NCI-H1092 (cell line): ENCODE data around the gene ARRB1.
"Not testable (repeated sequence)": the region's sequence is repeated elsewhere in the genome, so short reads cannot be mapped to it uniquely, and the experiment has no call there.

ENCODE experiments used
- DNase-seq: peaks from one replicate; lab custom pipeline; 2025; lab: John Stamatoyannopoulos, UW

ARRB1 gene

DNA sequence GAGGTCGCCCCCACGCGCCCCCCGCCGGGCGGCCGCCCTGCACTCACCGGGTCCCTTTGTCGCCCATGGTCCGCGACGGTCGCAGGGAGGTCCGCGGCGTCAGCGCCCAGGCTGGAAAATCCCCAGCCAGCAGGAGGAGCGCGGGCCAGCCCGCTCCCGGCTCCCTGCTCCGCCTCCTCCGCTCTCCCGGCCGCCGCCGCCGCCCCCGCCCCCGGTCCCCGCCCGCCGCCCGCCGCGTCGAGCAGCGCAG lies at the start of gene ARRB1:
Gene ARRB1, minus strand, starts transcription at position 121 of the 250 bp plus-strand sequence. Its CDS starts 54 bp downstream, at position 67.
- no peak for DNase-seq

DNA sequence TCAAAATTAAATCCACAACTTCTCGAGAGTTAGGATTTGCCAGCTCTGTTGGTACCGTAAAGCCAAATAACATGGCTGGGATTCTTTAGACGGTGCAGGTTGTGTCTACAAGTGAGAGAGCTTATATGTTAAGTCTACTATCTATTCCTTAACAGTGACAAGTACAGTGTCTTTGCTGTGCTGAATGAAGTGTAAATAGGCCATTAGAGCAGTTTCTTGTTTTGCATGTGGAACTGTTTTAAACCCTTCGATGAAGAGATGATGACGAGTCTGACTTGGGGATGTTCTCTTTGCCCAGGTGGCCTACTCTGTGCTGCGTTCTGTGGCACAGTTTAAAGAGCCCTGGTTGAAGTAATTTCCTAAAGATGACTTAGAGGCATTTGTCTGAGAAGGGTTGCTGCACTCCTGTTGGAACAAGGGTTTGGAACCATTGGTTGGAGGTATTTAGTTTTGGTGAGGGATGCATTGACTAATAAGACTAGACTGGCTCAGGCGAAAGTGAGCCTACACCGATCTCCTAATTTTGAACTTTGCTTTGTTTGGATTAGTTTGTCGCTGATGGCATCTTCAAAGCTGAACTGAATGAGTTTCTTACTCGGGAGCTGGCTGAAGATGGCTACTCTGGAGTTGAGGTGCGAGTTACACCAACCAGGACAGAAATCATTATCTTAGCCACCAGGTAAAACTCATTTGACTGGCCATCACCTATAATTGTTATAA lies 48.8 kb upstream of the ARRB1 start:
- no peak for DNase-seq

DNA sequence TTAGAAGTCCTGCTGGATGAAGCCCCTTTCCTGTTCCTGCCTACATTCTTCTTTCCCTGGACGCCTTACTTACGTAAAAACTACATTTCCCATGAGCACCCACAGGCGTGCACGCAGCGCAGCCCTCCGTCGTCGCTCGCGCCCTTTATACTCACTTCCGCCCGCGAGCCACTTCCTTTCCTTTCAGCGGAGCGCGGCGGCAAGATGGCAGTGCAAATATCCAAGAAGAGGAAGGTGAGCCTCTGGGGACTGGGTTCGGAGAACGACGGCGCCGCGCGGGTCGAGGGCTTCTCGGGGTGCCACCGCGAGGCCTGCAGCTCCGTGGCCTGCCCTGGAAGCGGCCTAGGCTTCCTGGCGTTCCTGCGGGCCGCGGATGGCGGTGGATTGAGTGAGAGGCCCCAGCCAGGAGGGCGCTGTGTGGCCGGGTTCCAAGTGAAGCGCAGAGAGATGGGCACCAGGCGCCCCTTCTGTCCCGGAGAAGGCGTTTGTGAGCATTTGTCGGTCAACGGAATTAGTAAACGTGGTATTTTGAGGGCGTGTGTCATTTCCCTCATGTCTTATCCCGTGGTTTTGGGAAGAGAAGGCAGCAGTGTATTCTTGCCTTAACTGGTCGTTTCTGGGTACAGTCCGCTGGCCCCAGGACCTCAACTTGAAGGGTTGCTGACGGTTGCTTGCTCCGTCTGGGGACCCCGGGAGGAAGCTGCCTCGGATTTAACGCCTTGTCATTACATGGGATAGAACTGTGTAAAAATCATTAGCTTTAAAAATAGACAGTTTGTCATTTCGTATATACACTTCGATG lies 48.1 kb upstream of the ARRB1 start, which contains the start of gene RPS3:
Gene RPS3, plus strand, starts transcription at position 175 of the 802 bp plus-strand sequence. Its CDS starts 30 bp downstream, at position 205.
- peak; percentile 95 for DNase-seq

DNA sequence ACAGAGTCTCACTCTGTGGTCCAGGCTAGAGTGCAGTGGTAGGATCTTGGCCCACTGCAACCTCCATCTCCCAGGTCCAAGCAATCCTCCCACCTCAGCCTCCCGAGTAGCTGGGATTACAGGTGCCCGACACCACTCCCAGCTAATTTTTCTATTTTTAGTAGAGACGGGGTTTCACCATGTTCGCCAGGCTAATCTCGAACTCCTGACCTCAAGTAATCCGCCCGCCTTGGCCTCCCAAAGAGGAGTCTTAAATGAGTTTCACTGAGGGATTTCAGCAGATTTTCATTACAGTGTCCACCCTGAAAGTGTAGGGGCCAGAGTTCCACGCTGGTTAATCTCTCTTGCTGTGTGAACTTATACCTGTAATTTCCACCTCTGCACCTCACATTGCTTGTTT lies 47.4 kb upstream of the ARRB1 start:
- no peak for DNase-seq

GRCh38 chr11:75394085-75394840 lies 42.8 kb upstream of the ARRB1 start:
- DNase-seq, result no peak

DNA sequence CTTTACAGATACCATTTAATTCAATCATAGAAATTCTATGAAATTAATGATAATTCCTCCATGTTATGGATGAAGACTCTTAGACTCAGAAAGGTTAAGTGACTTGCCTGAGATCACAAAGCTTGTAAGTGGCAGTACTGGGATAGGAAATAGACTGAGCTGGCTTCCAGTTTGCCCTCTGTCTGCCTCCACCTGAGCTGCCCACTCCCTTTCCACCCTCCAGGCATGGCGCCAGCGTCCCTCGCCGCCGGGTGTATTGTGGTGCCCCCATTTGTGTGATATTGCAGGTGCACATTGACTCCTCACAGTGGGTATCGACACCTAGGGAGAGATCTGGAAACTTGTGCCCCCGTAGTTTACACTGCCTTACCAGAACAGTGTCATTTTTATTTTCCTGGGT lies 38.5 kb upstream of the ARRB1 start:
- DNase-seq, result no peak

GRCh38 chr11:75389276-75389605 lies 37.8 kb upstream of the ARRB1 start:
- no peak for DNase-seq

DNA sequence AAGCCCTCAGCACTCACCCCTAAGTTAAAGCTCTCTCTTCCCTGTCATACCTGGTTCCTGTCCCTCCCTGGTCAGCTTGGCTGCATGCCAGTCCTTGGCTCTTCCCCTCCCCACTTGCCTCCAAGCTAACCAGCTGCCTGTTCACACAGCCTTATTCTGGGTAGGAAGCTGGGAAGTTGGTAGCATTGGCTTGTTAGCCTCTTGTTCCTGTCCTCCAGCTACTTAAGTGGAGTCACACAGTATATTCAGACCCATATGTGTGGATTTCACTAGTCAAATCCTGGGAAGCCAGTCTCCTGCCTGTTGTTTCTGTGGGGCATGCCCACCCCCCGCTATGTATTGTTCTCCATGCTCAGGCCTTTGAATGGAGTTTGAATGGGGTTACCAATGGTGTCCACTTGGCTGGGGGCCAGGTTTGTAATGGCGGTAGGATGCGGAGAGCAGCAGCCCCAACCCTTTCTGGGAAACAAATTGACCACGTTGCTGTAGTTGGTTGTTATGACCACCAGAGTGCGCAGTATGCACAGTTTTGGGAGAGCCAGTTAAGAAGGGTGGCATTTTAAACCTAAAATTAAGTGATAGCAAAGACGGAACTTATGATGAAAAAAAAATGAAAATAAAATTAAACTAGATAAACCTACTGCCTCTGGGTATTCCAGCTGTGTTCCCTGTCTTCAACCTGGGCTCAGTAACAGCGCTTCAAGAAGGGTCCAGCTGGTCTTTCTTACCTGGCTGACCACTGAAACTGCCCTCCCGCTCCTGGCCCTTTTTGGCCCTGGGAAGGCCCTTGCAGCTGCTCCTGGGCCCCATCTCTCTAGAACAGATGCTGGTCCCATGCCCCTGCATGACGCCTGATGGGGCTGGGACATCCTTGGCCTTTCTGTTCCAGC lies 37.2 kb upstream of the ARRB1 start:
- peak; percentile 78 for DNase-seq

DNA sequence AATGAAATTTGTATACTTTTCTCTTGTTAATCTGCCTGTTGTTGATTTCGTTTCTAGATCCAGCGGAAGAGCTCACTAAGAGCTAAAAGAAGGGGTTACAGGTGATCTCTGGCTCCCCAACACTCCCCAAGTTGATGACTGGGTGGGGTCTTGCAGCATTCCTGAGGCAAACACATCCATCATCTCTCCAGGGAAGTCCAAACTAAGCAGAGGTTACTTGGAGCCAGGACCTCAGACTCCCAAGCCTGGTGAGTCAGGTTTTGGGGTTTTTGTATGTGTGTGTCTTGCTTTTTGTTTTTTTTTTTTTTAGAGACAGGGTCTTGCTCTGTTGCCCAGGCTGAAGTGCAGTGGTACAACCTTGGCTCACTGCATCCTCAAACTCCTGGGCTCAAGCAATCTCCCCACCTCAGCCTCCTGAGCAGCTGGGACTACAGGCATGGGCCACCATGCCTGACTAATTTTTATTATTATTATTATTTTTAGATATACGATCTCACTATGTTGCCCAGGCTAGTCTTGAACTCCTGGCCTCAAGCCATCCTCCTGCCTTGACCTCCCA lies 36.4 kb upstream of the ARRB1 start:
- no peak for DNase-seq

- no peak for DNase-seq
Measured at GRCh38 chr11:75386942-75387630, 35.6 kb upstream of the ARRB1 start.

DNA sequence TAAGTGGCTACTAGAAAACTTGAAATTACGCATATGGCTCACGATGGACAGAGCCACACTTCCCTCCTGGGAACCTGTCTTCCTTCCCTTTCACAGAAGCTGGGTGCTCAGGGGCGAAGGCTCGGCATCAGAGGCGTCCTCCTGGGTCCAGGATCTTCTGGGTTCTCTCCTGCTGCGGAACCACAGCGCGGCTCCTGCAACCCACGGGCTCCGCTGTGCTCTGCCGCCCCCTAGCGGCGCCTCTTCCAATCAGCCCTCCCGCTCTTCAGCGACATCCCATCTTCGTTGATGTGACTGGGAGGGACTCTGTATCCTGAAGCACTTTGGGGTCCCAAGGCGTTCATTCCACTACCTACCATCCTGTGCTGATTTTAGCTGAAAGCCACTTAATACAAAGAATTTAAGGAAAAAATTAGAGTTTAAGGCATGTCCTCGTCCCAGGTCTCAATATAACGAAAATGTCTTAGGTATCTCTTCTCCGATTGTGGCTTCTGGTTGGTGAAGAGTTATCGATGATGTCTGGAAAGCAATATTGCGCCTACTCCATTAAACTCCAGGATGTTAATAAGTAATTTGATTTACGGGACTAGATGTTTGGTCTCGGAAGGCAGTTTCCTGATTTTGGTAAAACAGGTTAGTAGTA lies 33.1 kb upstream of the ARRB1 start:
- DNase-seq, result peak; percentile 71

GRCh38 chr11:75383246-75383645 lies 31.8 kb upstream of the ARRB1 start:
- no peak for DNase-seq

- DNase-seq, result no peak
Measured at GRCh38 chr11:75380716-75381420, 29.4 kb upstream of the ARRB1 start.

DNA sequence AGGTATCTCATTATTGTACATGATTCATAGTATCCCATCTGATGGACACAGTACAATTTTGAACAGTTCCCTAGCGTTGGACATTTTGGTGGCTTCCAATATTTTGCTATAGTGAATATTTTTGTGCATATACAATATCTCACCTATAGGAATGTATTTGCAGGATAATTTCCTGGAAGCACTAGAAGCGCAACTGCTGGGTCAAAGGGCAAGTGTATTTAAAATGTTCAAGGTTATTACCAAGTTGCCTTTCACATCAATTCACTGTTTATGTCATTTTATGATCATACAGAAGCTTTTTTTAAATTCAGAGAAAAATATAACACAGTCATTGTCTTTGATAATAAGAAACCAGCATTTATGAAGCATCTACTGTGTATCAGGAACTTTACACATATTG lies 28.8 kb upstream of the ARRB1 start:
- DNase-seq, result no peak

- not testable (repeated sequence) for DNase-seq
Measured at GRCh38 chr11:75378776-75379175, 27.3 kb upstream of the ARRB1 start.

GRCh38 chr11:75376175-75376574 lies 24.7 kb upstream of the ARRB1 start:
- no peak for DNase-seq

DNA sequence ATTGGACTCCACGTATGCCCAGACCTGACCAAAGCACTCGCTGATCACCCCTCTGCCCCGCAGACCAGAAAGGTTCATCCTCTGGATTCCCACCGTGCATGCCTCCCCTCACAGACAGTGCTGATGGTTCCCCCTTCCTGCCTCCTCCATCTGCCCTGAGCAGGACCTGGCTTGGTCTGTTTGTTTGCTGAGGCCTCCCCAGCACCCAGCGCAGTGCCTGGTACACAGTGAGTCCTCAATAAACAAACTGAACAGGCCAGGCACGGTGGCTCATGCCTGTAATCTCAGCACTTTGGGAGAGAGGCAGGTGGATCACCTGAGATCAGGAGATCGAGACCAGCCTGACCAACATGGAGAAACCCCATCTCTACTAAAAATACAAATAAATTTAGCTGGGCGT lies 24.2 kb upstream of the ARRB1 start:
- DNase-seq, result no peak

DNA sequence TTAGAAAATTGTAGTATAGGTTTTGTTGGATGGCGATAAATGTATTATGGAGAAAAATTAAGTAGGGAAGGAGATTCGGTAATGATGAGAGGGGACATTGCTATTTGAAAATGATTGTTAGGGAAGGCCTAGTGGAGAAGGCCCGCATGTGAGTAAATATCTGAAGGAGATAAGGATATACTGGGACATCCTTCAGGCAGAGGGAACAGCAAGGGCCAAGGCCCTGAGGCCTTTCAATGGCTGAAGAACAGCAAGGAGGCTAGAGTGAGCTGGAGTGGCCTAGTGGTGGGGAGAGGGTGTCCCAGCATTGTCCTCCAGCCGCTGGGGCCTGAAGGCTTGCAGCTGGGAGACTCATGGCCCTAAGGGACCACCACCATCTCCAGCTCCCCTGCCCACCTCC lies 23.2 kb upstream of the ARRB1 start:
- DNase-seq, result no peak

- no peak for DNase-seq
Measured at GRCh38 chr11:75373201-75373600, 21.7 kb upstream of the ARRB1 start.
